NCI-H1092 treated with DMSO at 0.1 percent for 48 hours (cell line): ENCODE results near the gene SLA2.
"Not testable (repeated sequence)": the region's sequence is repeated elsewhere in the genome, so short reads cannot be mapped to it uniquely, and the experiment has no call there.

Experiments
- DNase-seq: peaks from one replicate; lab custom pipeline; 2025; lab: John Stamatoyannopoulos, UW

SLA2 gene, protein sequence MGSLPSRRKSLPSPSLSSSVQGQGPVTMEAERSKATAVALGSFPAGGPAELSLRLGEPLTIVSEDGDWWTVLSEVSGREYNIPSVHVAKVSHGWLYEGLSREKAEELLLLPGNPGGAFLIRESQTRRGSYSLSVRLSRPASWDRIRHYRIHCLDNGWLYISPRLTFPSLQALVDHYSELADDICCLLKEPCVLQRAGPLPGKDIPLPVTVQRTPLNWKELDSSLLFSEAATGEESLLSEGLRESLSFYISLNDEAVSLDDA

DNA sequence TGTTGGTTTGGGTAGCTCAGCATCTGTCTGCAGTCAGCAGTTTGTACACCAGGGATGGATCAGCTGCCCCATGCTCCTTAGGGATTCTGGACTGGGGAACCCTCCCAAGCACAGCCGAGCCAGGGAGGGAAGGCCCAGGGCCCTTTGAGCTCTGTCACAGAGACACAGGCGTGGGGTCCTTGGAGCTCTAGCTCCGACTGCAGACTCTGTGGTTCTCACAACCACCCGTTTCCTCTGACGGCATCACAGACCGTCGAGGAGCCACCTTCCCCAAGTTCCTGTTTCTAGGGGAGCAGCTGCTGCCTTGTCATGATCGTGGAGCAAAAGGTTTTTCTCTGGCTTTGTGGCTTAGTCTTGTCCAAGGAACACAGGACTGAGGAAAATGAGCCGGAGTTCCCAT is at the start of gene SLA2:
Gene SLA2 (minus strand): TSS at position 199 of the 400 bp plus-strand sequence. CDS start 4,861 bp downstream, outside the sequence.
- DNase-seq = no peak

DNA sequence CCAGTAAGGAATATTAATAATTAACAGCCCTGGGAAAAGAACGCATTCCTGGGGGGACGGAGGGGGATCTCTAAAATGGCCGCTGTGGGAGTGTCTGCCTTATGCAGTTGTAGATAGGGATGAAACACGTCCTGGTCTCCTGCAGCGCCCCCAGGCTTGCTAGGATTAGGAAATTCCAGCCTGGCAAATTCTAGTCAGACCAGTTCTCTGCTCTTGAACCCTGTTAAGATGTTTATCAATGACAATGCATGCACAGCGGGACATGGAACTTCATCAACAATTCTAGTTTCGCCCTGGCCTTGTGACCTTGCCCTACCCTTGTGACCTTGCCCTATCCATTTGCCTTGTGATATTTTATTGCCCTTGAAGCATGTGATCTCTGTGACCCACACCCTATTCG is 49.5 kb upstream of the SLA2 start:
- not testable (repeated sequence) for DNase-seq

DNA sequence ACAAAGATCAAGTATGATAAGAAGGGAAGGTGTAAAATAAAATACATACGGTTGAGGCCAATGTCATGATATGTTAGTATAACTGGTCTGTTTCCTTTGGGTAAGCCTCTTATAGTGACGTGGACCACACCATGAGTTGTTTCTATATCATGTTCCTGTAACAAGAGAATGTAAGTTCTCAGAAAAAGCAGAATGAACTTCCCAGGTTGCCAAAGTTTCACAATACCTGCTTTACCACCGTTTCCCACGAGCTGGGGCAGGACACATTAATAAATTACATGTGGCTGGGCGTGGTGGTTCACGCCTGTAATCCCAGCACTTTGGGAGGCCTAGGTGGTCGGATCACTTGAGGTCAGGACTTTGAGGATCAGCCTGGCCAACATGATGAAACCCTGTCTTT is 42.6 kb upstream of the SLA2 start:
- no peak for DNase-seq

DNA sequence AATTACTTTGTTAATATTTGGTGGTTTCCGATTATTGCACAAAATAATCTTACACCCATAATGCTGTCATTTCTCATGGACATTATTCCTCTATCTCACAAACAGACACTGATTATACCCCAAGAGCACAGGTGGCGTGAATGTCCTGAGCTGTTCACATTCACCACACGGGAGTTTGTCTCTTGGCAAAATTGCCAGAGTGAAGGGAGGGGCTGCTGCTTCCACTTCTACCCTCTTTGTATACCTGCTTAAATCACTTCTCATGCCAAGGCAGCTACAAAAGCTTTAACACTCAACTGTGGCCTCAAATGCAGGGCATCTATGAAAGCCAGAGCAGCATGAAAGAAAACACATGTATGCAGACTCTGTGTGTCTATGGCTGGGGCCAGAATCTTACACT is 41.9 kb upstream of the SLA2 start:
- DNase-seq = no peak

DNA sequence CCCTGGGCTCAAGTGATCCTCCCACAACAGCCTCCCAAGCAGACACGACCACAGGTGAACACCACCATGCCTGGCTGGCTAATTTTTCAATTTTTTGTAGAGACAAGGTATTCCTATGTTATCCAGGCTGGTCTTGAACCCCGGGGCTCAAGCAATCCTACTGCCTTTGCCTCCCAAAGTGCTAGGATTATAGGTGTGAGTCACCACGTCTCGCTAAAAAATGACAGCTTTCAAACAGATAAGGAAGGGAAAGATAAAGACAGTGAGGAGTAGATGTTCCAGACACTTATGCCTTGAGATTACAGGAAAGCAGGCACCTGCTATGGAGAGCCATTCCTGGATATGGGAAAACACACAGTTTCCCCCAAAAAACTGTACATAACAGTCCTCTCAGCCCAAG is 40.9 kb upstream of the SLA2 start:
- no peak for DNase-seq

DNA sequence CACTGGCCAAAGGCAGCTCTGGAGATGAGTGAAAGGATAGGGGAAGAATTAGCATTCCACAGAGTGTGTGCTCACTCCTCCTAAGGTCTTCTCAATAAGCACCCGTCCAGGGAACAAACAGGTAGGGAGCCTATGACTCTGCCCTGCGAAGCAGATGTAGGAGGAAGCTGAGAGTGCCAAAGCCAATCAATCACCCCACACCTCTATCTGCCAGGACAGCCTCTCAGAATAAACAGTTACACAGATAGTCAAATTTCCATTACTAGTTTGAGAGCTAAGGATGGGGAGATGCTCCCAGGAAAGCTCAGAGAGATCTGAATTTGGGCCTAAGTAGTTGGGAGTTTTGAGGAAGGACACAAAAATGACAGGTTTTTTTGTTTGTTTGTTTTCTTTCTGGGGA is 40.5 kb upstream of the SLA2 start:
- DNase-seq = no peak

DNA sequence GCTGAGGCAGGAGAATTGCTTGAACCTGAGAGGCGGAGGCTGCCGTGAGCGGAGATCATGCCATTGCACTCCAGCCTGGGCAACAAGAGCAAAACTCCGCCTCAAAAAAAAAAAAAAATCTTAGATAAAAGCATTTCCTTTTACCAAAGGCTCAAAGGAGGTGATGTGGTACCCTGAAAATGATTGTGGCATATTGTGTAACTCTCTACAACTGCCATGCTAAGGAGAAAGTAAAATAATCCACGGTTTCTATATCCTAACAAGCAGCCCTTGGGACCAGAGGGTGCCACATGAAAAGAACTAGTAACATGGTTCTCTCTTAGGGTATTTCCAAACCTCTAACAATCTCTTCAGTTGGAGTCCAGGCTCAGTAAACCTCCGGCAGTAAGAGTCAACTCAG is 38.8 kb upstream of the SLA2 start:
- DNase-seq = no peak

DNA sequence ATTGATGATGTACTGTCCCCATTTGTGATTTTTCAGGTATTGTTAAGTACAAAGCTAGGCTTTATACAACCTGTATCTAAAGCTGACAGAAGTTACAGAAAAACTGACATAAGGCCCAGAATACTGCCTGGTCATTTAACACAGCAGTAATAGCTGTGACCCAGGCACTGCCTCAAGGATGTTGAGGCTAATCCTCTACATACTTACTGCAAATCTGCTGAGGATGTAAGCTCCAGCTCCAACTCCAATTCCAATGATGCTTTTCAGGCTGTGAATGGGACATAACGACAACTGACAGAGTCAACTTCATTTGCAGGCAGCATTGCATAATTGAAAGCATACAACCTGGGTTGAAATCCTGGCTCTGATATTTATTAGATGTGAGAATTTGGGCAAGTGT is 36.3 kb upstream of the SLA2 start:
- no peak for DNase-seq

DNA sequence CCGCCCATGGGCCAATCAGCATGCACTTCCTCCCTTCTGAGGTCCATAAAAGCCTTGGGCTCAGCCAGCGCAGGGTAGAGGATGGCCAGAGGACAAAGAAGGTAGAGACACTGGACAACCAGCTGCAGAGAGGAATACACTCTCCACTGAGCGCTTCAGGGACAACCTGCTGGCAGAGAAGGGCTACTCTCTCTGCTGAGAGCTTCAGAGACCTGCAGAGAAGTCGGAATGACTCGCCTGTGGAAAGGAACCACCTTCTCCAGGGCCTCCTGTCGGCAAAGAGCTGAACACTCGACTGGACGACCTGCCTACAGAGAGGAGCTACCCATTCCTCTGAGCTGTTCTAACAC is 31.4 kb upstream of the SLA2 start:
- no peak for DNase-seq

DNA sequence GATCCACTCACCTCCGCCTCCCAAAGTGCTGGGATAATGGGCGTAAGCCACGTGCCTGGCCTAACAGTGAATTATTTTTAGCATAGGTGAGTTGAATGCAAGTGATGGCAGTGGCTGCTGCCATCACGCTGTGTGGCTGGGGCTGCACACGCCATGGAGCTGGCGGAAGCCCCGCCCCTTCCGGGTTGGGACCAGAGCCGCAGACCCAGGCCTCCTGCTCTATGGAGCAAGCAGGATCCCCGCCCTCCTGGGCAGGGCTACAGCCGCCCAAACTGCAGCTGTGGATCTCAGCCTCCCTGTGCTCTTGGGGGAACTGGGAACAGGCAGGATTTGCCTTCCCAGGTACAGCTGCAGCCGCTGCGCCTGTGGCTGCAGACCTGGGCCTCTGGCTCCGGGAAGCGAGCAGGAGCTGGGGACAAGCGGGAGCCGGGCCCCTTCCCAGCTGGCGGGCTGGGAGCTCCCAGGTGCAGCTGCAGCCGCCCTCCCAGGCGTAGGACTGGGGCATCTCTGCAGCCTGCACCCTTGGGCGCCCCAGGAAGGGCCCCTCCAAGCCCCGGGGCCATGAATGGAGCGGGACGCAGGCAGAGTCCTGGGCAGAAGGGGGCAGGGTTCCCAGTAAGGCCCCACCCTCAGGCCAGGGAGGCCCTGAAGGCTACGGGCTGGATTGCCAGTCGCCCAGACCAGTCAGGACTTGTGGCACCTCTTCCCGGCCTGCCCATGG is 30.9 kb upstream of the SLA2 start:
- no peak for DNase-seq

DNA sequence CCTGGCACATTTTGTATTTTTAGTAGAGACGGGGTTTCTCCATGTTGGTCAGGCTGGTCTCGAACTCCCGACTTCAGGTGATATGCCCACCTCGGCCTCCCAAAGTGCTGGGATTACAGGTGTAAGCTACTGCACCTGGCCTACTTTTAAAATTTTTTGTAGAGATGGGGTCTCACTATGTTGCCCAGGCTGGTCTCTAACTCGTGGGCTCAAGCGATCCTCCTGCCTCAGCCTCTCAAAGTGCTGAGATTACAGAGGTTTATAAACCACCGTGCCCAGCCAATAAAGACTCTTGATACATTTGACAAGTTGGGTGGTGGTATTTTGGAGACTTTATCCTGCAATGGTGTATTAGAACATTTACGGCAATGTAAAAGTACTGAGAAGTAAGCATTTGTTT is 29.5 kb upstream of the SLA2 start:
- DNase-seq = not testable (repeated sequence)

DNA sequence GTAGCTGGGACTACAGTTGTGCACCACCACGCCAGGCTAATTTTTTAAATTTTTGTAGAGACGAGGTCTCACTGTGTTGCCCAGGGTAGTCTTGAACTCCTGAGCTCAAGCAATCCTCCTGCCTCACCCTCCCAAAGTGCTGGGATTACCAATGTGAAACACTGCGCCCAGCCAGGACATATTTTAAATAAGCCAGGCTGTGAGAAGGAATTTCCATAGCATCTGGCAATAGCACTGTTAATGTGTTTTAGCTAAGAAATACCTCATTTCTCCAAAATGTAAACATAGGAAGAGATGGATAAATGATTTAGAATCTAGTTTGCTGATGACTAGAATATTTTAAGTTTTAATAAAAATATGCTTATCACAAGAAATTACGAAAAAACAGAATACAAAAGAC is 27.0 kb upstream of the SLA2 start:
- DNase-seq = no peak

DNA sequence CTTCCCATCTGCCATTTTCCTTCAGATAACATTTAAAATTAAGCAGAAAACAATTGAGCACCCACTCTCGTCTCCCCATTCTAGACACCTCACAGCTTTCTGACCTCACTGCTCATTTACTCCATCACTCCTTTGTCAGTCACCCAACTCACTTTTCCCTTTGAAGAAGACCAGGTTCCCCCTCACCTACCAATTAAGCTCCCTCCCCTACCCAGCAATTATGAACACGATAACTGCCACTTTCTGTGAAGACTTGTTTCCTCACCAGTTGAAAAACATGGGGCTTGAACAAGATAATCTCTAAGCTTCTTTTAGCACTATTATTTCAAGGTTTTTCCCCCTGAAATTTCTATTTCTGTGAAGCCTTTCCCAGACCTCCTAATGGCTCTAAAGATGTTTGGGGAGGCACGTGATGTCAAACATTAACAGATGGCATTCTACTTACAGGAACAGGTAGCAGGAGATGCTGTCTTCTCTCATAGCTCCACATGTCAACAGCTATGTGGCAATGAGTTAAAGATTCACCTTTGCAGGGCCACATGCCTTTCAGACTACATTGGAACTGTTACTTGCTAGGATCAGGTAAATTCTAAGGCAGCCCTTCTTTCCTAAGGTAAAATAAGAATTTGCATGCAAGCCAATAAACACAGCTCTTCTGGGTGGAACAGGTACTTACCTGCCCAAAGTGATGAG is 24.8 kb upstream of the SLA2 start:
- DNase-seq = no peak

DNA sequence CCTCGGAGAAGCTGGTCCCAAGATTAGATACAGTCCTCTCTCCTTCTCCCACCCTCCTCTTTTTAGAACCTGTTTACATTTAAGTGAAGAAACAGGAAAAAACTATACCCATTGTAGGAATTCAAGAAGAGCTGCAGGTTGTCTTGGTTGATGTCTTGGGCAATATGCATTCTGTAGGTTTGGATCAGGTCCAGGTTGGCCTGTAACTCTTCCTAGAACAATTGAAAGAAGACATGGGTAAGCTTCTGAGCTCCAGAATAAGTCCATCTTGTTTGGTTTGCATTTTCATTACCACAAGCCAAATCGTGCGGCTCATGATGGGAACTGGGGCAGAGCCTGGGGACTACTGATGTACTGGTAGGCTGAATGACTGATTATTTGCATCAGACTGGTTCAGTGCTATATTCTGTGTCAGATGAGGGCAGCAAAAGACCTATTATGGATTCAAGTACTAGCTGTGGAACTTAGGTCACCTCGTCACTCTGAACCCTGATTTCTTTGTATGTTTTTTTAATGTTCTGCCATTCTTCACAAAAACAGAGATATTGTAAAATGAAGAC is 20.3 kb upstream of the SLA2 start:
- DNase-seq = peak; percentile 1

DNA sequence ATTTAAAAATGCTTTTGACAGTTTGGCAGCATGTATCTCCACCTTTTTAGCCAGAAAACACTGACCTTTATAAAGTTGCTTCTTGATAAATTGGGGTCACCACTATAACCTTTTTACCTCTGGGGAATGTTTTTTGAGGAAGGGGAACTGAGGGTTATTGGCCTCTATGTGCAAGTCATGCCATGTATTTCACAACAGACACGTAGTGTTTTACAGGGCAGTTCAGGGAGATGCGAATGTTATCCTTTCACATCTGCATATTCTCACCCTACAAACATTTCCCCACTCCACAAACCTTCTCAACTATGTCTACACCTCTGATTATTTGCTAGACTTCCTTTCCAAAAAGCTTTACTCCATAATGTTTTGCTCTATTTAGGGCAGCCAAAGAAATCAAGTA is 17.0 kb upstream of the SLA2 start:
- no peak for DNase-seq

DNA sequence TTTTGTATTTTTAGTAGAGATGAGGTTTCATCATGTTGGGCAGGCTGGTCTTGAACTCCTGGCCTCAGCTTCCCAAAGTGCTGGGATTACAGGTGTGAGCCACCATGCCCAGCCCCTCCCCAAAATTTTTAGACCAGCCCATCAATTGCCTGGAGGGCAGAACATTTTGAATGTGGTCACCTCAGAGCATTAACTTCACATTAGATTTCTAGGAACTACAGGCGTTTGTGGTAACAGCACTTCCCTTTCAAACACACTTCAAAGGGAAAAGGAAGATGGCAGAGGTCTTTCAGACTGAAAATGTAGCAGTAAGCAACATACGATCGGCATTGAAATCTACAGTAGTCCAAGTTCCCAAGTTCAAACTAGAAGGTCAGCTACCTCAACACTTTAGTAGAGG is 12.3 kb upstream of the SLA2 start:
- DNase-seq = no peak

DNA sequence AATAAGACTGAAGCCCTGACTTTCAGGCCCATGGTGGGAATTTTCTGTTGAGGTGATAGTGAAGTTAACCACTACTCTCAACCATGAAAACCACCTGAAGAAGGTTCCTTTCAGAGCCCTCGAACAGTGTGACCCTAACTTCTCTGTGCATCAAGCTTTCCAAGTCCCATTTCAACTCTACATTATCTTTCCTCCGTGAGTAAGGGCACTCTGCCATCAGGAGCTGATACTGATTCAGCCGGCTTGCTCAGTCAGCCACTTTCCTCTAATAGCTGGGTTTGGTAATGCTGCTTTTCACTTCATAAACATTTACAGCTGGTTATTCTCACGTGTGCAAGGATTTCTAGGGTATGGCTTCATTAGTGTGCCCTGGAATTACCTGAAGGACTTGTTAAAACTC is 10.7 kb upstream of the SLA2 start:
- DNase-seq = no peak

DNA sequence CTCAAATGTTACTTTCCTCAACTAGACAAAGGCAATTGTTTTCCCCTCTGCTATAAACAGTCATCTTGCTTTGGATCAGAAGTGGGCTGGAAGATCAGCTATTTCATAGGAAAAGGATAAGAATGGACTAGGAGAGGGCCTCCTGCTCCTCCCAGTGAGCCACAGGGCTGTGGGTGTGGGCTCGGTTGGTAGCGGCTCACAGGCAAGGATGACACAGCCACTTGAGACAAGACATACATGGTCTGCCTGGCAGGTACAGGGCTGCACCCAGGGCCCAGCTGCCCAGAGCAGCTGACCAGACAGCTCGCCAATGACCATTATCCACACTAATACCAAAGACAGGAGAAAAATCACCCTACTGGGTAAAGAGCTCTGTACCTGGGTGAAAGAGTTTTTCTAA is 9.0 kb upstream of the SLA2 start:
- no peak for DNase-seq

DNA sequence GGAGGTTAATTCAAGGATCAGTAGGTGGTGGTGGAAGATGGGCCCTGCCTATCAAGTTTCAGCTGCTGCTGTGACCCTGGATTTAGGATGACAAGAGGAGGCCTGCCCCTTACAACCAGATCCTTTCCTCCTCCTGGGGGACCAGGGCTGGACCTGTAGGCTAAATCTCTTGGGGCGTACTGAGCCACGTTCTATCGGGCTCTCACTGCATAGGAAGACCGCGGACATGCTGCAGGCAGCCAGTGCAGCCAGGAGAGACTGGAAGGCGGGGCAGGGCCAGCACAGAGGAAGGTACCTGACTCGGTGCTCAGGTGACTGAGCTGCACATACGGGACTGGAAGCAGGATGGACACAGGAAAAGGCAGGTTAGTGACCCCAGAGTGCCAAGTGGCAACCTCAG is 8.5 kb upstream of the SLA2 start:
- DNase-seq = no peak

DNA sequence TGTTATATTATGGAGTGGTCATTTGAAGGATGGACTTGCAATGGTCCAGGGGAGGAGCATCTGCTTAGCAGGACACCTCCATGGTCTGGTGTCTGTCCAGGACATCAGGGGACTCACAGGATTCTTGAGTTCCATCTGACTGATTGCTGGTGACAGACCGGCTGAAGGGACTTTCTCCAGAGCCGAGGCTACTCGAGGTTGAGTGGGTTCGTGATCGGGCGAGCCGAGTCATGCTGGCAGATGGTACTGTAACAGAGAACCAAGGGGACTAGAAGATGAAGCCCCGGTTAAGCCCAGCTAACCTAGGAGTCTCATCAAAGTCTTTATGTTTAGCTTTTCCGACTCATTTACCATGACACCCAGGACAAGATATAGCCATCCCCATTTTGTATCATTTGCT is 7.5 kb upstream of the SLA2 start:
- no peak for DNase-seq

DNA sequence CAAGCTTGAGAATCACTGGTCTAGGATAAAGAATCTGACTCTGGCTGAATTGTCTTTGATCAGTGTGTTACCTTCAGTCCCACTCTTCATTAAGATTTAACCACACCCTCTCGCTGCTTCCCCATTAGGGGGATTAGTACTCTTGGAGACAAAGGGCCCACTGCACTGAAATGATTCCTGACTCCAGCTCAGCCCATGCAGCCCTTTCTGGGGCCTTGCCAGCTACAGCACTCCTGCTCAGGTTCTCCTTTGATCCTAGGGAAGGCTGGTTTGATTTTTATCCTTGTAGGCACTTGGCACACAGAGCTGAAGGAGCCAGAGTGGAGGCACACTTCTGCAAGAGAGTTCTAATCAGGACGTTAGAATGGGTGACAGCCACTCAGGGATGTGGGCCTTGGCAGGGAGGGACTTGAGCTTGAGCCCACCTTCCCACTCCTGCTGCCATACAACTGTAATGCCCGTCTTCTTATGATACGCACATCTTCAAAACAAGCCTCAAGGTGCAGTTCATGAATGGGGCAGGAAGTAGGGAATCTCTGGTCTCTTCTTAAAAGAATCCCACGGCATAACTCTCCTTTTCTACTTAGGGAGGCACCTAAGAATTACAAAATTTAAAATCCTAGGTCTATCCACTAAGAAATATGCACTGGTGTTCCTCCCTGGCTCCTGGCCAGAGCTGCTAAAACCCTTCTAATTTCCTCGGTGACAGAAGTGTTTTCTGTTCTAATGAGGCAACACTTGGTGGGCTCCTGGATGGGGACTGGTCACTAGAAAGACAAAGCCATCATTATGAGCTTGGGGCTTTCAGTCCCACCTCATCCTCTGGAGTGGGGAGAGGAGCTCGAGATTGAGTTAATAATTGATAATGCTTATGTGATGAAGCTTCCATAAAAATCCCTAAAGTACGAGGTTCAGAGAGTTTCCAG is 1.5 kb upstream of the SLA2 start:
- DNase-seq = no peak

DNA sequence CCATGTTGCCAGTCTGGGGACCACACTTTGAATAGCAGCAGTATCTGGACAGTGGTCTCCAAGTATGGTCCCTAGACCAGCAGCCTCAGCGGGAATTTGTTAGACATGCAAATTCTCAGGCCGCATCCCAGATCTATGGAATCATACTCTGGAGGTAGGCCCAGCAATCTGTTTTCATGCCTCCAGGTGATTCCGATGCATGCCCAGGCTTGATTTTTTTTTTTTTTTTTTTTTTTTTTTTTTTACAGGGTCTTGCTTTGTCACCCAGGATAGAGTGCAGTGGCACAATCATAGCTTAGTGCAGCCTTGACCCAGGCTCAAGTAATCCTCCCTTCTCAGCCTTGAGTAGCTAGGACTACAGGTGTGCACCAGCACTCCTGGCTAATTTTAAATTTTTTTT is 682 bp upstream of the SLA2 start:
- DNase-seq = no peak
